ENCODE measurements around the gene SH3BP5L. TPM values are rescaled to one million over a fixed set of nuclear protein-coding genes. Genes with fewer than 3 reads are reported as not detected.

Gene SH3BP5L
- total RNA-seq, 1 donor from 2014 or later, result 15.9 TPM

GRCh38 chr1:248839168-248839555, 13.4 kb upstream of the SH3BP5L start:
- Histone ChIP-seq H3K27ac (peak overlapping the region; percentile 100), H3K36me3 (no peaks in the 10 kb centered on the region), H3K27me3 (no peaks in the 10 kb centered on the region), H3K4me1 (peaks cover 0 to 25% of the 10 kb centered on the region in 2 donors), H3K4me3 (peak overlapping the region; percentile 83 to 88), H3K9me3 (no peaks in the 10 kb centered on the region)
- no peak for DNase-seq (ENCODE audit: low spot score in 2 of 2)
- intact Hi-C loops (cut with DNase I), result no loop called here
- TF ChIP-seq CTCF (IDR thresholded peaks at IDR 0.05), result no peak

GRCh38 chr1:248838357-248839167, 12.8 kb upstream of the SH3BP5L start:
- no peak for TF ChIP-seq CTCF (IDR thresholded peaks at IDR 0.05)
- intact Hi-C loops (cut with DNase I), result loop anchor here (1.0 kb wide), 4 partner anchors 12 to 68 kb away; partner anchors contain the start of gene PGBD2
- Histone ChIP-seq H3K36me3 (no peaks in the 10 kb centered on the region), H3K27ac (peak overlapping the region; percentile 100), H3K27me3 (no peaks in the 10 kb centered on the region), H3K4me3 (peak overlapping the region; percentile 83 to 88), H3K9me3 (no peaks in the 10 kb centered on the region), H3K4me1 (peaks cover 0 to 25% of the 10 kb centered on the region in 2 donors)
- DNase-seq (ENCODE audit: low spot score in 2 of 2), result peak; percentile 71 to 95

GRCh38 chr1:248837781-248838356, 12.2 kb upstream of the SH3BP5L start, which contains the start of gene ZNF672:
ZNF672 (plus strand) TSS chr1:248838224; CDS start chr1:248847275, 9,051 bp downstream.
- TF ChIP-seq CTCF (IDR thresholded peaks at IDR 0.05), result no peak
- intact Hi-C loops (cut with DNase I), result loop anchor here (1.0 kb wide), 4 partner anchors 12 to 68 kb away; partner anchors contain the start of gene PGBD2
- peak; percentile 98 to 100 for DNase-seq (ENCODE audit: low spot score in 2 of 2)

GRCh38 chr1:248837045-248837780, 11.5 kb upstream of the SH3BP5L start:
- Histone ChIP-seq H3K27ac (peak overlapping the region; percentile 100), H3K36me3 (no peaks in the 10 kb centered on the region), H3K27me3 (no peaks in the 10 kb centered on the region), H3K4me3 (peak overlapping the region; percentile 83 to 88), H3K4me1 (peaks cover 0 to 19% of the 10 kb centered on the region in 2 donors), H3K9me3 (no peaks in the 10 kb centered on the region)
- DNase-seq (ENCODE audit: low spot score in 2 of 2), result peak in 1 of 2 donors; percentile 64
- intact Hi-C loops (cut with DNase I), result no loop called here
- TF ChIP-seq CTCF (IDR thresholded peaks at IDR 0.05), result no peak

More at GRCh38 chr1:248837781-248838356, 12.2 kb upstream of the SH3BP5L start, which contains the start of gene ZNF672:
- no peaks in the 10 kb centered on the region for H3K9me3 ChIP-seq
- H3K27me3 ChIP-seq, result no peaks in the 10 kb centered on the region
- peak within 1 kb of the TSS; percentile 100 for H3K27ac ChIP-seq
- H3K4me1 ChIP-seq, result peaks cover 0 to 25% of the 10 kb centered on the region in 2 donors
- no peaks in the 10 kb centered on the region for H3K36me3 ChIP-seq
- peak within 1 kb of the TSS; percentile 83 to 88 for H3K4me3 ChIP-seq

- Histone ChIP-seq H3K36me3 (no peaks in the 10 kb centered on the region), H3K27me3 (no peaks in the 10 kb centered on the region), H3K4me1 (peaks cover 0 to 8% of the 10 kb centered on the region in 2 donors), H3K4me3 (no peak overlapping the region), H3K27ac (no peak overlapping the region), H3K9me3 (no peaks in the 10 kb centered on the region)
- intact Hi-C loops (cut with DNase I), result loop anchor here (5.0 kb wide), 1 partner anchor 1902 kb away; the partner anchor contains the start of gene AHCTF1
- TF ChIP-seq CTCF (IDR thresholded peaks at IDR 0.05), result no peak
- DNase-seq (ENCODE audit: low spot score in 2 of 2), result no peak
Measured at GRCh38 chr1:248834343-248834940, 8.7 kb upstream of the SH3BP5L start.

Data from ascending aorta (tissue), 2 donors.